T-helper 22 cell (primary cell): ENCODE results near the gene SMARCC1.

Source experiments
- DNase-seq: peaks from one replicate; pipeline ENCODE4 v3.0.0-alpha.2; 2020; ENCODE audit warnings: low read depth

The SMARCC1 gene

GRCh38 chr3:47588053-47588452, 193.6 kb downstream of the SMARCC1 start:
- DNase-seq, result no peak

- DNase-seq, result no peak
Measured at GRCh38 chr3:47586746-47587145, 194.9 kb downstream of the SMARCC1 start.

- DNase-seq, result no peak
Measured at GRCh38 chr3:47583320-47584075, 198.2 kb downstream of the SMARCC1 start.

- DNase-seq, result no peak
Measured at GRCh38 chr3:47581835-47582234, 199.9 kb downstream of the SMARCC1 start.

- DNase-seq, result no peak
Measured at GRCh38 chr3:47581422-47581821, 200.3 kb downstream of the SMARCC1 start.

- no peak for DNase-seq
Measured at GRCh38 chr3:47580481-47580880, 201.2 kb downstream of the SMARCC1 start.

GRCh38 chr3:47579875-47580274, 201.8 kb downstream of the SMARCC1 start:
- DNase-seq, result no peak

GRCh38 chr3:47578691-47579632, 202.7 kb downstream of the SMARCC1 start, which contains the start of gene CSPG5:
Gene CSPG5, minus strand, starts transcription at chr3:47578865. Its CDS starts 172 bp downstream, at chr3:47578693.
- DNase-seq, result peak; percentile 7

GRCh38 chr3:47578119-47578632, 203.5 kb downstream of the SMARCC1 start:
- peak; percentile 41 for DNase-seq

- no peak for DNase-seq
Measured at GRCh38 chr3:47577583-47578118, 204.0 kb downstream of the SMARCC1 start.

GRCh38 chr3:47573190-47574172, 208.2 kb downstream of the SMARCC1 start:
- DNase-seq, result no peak

GRCh38 chr3:47571391-47572175, 210.1 kb downstream of the SMARCC1 start:
- DNase-seq, result no peak

- DNase-seq, result no peak
Measured at GRCh38 chr3:47568901-47569300, 212.8 kb downstream of the SMARCC1 start.

- DNase-seq, result no peak
Measured at GRCh38 chr3:47567149-47567548, 214.5 kb downstream of the SMARCC1 start.

GRCh38 chr3:47566667-47567066, 215.0 kb downstream of the SMARCC1 start:
- DNase-seq, result no peak

- DNase-seq, result no peak
Measured at GRCh38 chr3:47565734-47566550, 215.8 kb downstream of the SMARCC1 start.

- no peak for DNase-seq
Measured at GRCh38 chr3:47556351-47556750, 225.3 kb downstream of the SMARCC1 start.

GRCh38 chr3:47554335-47554734, 227.4 kb downstream of the SMARCC1 start:
- DNase-seq, result no peak

GRCh38 chr3:47553407-47553806, 228.3 kb downstream of the SMARCC1 start:
- no peak for DNase-seq
